Ovary (tissue), 9 donors: ENCODE data around the gene HSPA6. TPM values are rescaled to one million over a fixed set of nuclear protein-coding genes. Genes with fewer than 3 reads are reported as not detected.

Experiments used
- DNase-seq, 5 donors: peaks; one replicate each; pipeline ENCODE4 v3.0.0-alpha.2; 2019 to 2020
- H3K27ac ChIP-seq, 2 donors: fragments of 200-600 bp; one replicate each; pipeline versions ENCODE4 v1.5.1 to v1.8.0; 2019 to 2022
- H3K27me3 ChIP-seq: fragments of 200-600 bp; one replicate; pipeline ENCODE4 v1.8.0; 2022
- H3K36me3 ChIP-seq: fragments of 200-600 bp; sonication (generic); one replicate; pipeline ENCODE4 v1.5.1; 2019
- H3K4me1 ChIP-seq: one replicate; pipeline ENCODE4 v1.8.1; 2013; ENCODE audit warnings: mild to moderate bottlenecking, moderate library complexity; ENCODE audit not compliant: insufficient read depth
- H3K4me3 ChIP-seq: fragments of 200-600 bp; sonication (generic); one replicate; pipeline ENCODE4 v1.5.1; 2017
- H3K9me3 ChIP-seq, 2 donors: fragments of 200-600 bp in 1 of 2; sonication (generic) in 1 of 2; one replicate each; pipeline versions ENCODE4 v1.5.1 to v1.8.1; 2013 to 2019; ENCODE audit warnings: mild to moderate bottlenecking in 1 of 2, moderate library complexity in 1 of 2
- CTCF ChIP-seq, 3 donors: fragments of 450-650 bp in 2 of 3; fragments of 200-600 bp in 1 of 3; IDR thresholded peaks; one replicate each; pipeline versions ENCODE4 v1.5.1 to v1.8.0; 2016 to 2022; ENCODE audit warnings: antibody characterized with exemption in 3 of 3, mild to moderate bottlenecking in 1 of 3
- EP300 ChIP-seq: sonication (generic); formaldehyde crosslinking; IDR thresholded peaks from one replicate; pipeline ENCODE4 v1.6.1; 2017; ENCODE audit warnings: antibody characterized with exemption
- POLR2A ChIP-seq: fragments of 450-650 bp; IDR thresholded peaks from one replicate; pipeline ENCODE4 v1.6.1; 2017; ENCODE audit warnings: antibody characterized with exemption, mild to moderate bottlenecking, moderate library complexity
- WGBS, 3 donors: extraction: QIAGEN DNeasy Blood & Tissue Kit in 1 of 3; methylation state at CpG; one replicate each; pipeline versions ENCODE4 v1.1.5 to v1.1.7; 2013 to 2017; 5-methylcytosine and 5-hydroxymethylcytosine counted together
- intact Hi-C, 4 donors: fragments of 100-400 bp; cut with DNase I; formaldehyde crosslinking; loops; one replicate each; pipeline versions ENCODE4 v1.11.0 to v1.15.1; 2022 to 2023
- polyA plus RNA-seq, 2 donors: library from polyadenylated mRNA; stranded (reverse); fragments of 200-250 nt in 1 of 2; fragments of 350-450 nt in 1 of 2; fragmentation: Illumina TruSeq in 1 of 2; extraction: RNeasy Lipid Tissue Mini Kit (QIAGEN cat#74804) in 1 of 2; gene quantifications; one replicate each; pipeline ENCODE4 v1.2.3, GENCODE V29; 2013 to 2014
- total RNA-seq, 7 donors: library from RNA; depleted of rRNA in 2 of 7; stranded (reverse); fragments of >200 nt in 2 of 7; fragmentation: NEBNext Ultra II Directional in 3 of 7; extraction: Animal tissue kit (Norgen Biotek cat#: 25700) in 3 of 7; gene quantifications; one replicate each; pipeline versions ENCODE4 v1.1.0 to v1.2.4, GENCODE V29; 2016 to 2023
- donor health status: DM: no; HTN: no; CAD: no; lungs with moderate emphysema.
- donor health status: DM: no; HTN: no; CAD: no.
- donor health status: Bipolar disorder and iron deficiency.
- donor health status: DM: yes; HTN: yes; CAD: no.
- donor health status: DM: no; HTN: no; CAD: no.
- donor health status: DM: yes; HTN: yes; CAD: no.

HSPA6 gene
- total and polyA plus RNA-seq, 9 donors: 0.87 to 7.9 (median 1.6) TPM

GRCh38 chr1:161495490-161495889, 28.9 kb upstream of the HSPA6 start:
- no peak for TF ChIP-seq CTCF (IDR thresholded peaks at IDR 0.05)
- no peak for TF ChIP-seq POLR2A
- no peak for TF ChIP-seq EP300
- Histone ChIP-seq H3K9me3 (no peaks in the 10 kb centered on the region), H3K4me1 (no peaks in the 10 kb centered on the region), H3K4me3 (no peak overlapping the region), H3K27me3 (no peaks in the 10 kb centered on the region), H3K27ac (no peak overlapping the region), H3K36me3 (no peaks in the 10 kb centered on the region)
- intact Hi-C loops: no loop called here
- DNase-seq: no peak

- Histone ChIP-seq H3K36me3 (no peaks in the 10 kb centered on the region), H3K9me3 (no peaks in the 10 kb centered on the region), H3K27me3 (no peaks in the 10 kb centered on the region), H3K4me3 (no peak overlapping the region), H3K4me1 (no peaks in the 10 kb centered on the region), H3K27ac (no peak overlapping the region)
- TF ChIP-seq CTCF (IDR thresholded peaks at IDR 0.05) (no peak), POLR2A (no peak), EP300 (no peak)
- DNase-seq: no peak
- intact Hi-C loops: no loop called here
- 81 to 87% (median 85%) methylated on average over 1 of the region's 1 CpG for WGBS, 3 donors
Measured at GRCh38 chr1:161497961-161498360, 26.4 kb upstream of the HSPA6 start.

- WGBS, 3 donors: 88 to 91% (median 90%) methylated on average over 2 of the region's 2 CpGs
- intact Hi-C loops: no loop called here
- no peaks in the 10 kb centered on the region for H3K4me1 ChIP-seq
- H3K9me3 ChIP-seq: no peaks in the 10 kb centered on the region
- H3K27ac ChIP-seq: no peak overlapping the region
- H3K27me3 ChIP-seq: no peaks in the 10 kb centered on the region
- H3K36me3 ChIP-seq: no peaks in the 10 kb centered on the region
- no peak for DNase-seq
- no peak overlapping the region for H3K4me3 ChIP-seq
- no peak for TF ChIP-seq CTCF (IDR thresholded peaks at IDR 0.05)
- no peak for TF ChIP-seq EP300
- TF ChIP-seq POLR2A: no peak
Measured at GRCh38 chr1:161498646-161499045, 25.7 kb upstream of the HSPA6 start.

- intact Hi-C loops: no loop called here
- no peaks in the 10 kb centered on the region for H3K4me1 ChIP-seq
- H3K9me3 ChIP-seq: no peaks in the 10 kb centered on the region
- H3K27ac ChIP-seq: no peak overlapping the region
- TF ChIP-seq POLR2A: no peak
- TF ChIP-seq CTCF (IDR thresholded peaks at IDR 0.05): no peak
- no peak for TF ChIP-seq EP300
- H3K4me3 ChIP-seq: no peak overlapping the region
- H3K27me3 ChIP-seq: no peaks in the 10 kb centered on the region
- no peak for DNase-seq
- 79 to 85% (median 83%) methylated on average over 8 of the region's 8 CpGs for WGBS, 3 donors
- no peaks in the 10 kb centered on the region for H3K36me3 ChIP-seq
Measured at GRCh38 chr1:161499099-161500039, 25.0 kb upstream of the HSPA6 start.
